Fibroblast of lung (primary cell): ENCODE data around the gene TPSD1. TPM values are rescaled to one million over a fixed set of nuclear protein-coding genes. Genes with fewer than 3 reads are reported as not detected.
"Not testable (repeated sequence)": the region's sequence is repeated elsewhere in the genome, so short reads cannot be mapped to it uniquely, and the experiment has no call there.

ENCODE experiments used
- DNase-seq, 2 donors: peaks; one replicate each; pipeline versions ENCODE4 v3.0.0 to v3.0.0-alpha.2; 2010; ENCODE audit warnings: low read depth in 2 of 2
- H2AFZ ChIP-seq: 2 replicates; pipeline ENCODE4 v1.5.1; 2012; ENCODE audit warnings: low read length, control low read depth, inconsistent platforms
- H3K27ac ChIP-seq: 2 replicates; pipeline ENCODE4 v1.5.1; 2011; ENCODE audit warnings: low read length, control low read depth; ENCODE audit not compliant: insufficient read depth
- H3K27me3 ChIP-seq: 2 replicates; pipeline ENCODE4 v1.5.1; 2011; ENCODE audit warnings: mild to moderate bottlenecking, low read length; ENCODE audit not compliant: control insufficient read depth, insufficient read depth
- H3K36me3 ChIP-seq: 2 replicates; pipeline ENCODE4 v1.5.1; 2011; ENCODE audit warnings: low read length; ENCODE audit not compliant: control insufficient read depth, insufficient read depth
- H3K4me1 ChIP-seq: 2 replicates; pipeline ENCODE4 v1.5.1; 2011; ENCODE audit warnings: low read length; ENCODE audit not compliant: control insufficient read depth, insufficient read depth; ENCODE audit errors: extremely low read depth
- H3K4me2 ChIP-seq: 2 replicates; pipeline ENCODE4 v1.5.1; 2011; ENCODE audit warnings: low read length, control low read depth; ENCODE audit not compliant: insufficient read depth; ENCODE audit errors: extremely low read depth
- H3K4me3 ChIP-seq, 4 experiments: fragments of 200-600 bp in 1 of 4; sonication (generic) in 1 of 4; replicated peaks in 1 of 4; 2 replicates each; pipeline ENCODE4 v1.5.1; 2011 to 2016; ENCODE audit warnings: low read length in 4 of 4, low read depth in 3 of 4, mild to moderate bottlenecking in 3 of 4, control low read depth in 2 of 4, inconsistent platforms in 1 of 4, mixed read lengths in 1 of 4; ENCODE audit not compliant: insufficient read depth in 1 of 4; ENCODE audit errors: control extremely low read depth in 1 of 4
- H3K79me2 ChIP-seq: 2 replicates; pipeline ENCODE4 v1.5.1; 2012; ENCODE audit warnings: mild to moderate bottlenecking, low read length, inconsistent platforms; ENCODE audit not compliant: control insufficient read depth, insufficient read depth
- H3K9ac ChIP-seq: 2 replicates; pipeline ENCODE4 v1.5.1; 2011; ENCODE audit warnings: mild to moderate bottlenecking, low read length, control low read depth; ENCODE audit not compliant: insufficient read depth
- H3K9me3 ChIP-seq: 2 replicates; pipeline ENCODE4 v1.5.1; 2012; ENCODE audit warnings: low read depth, low read length; ENCODE audit not compliant: control insufficient read depth, insufficient read depth
- H4K20me1 ChIP-seq: 2 replicates; pipeline ENCODE4 v1.5.1; 2011; ENCODE audit warnings: low read length; ENCODE audit not compliant: control insufficient read depth, insufficient read depth; ENCODE audit errors: extremely low read depth
- EZH2 ChIP-seq: IDR thresholded peaks from 2 replicates; pipeline ENCODE4 v1.5.1; 2012; ENCODE audit warnings: low read length, control low read depth, mild to moderate bottlenecking; ENCODE audit errors: missing control alignments
- polyA plus RNA-seq, 2 donors: library from polyadenylated mRNA; depleted of rRNA in 1 of 2; stranded (reverse) in 1 of 2; unstranded in 1 of 2; fragments of >200 nt; gene quantifications; 2 replicates each; pipeline ENCODE4 v1.2.1, GENCODE V29; 2011 to 2012; ENCODE audit warnings: missing spikeins in 1 of 2
- total RNA-seq: library from RNA; depleted of rRNA; stranded (reverse); fragments of >200 nt; gene quantifications from 2 replicates; pipeline ENCODE4 v1.2.1, GENCODE V29; 2014
- TF ChIP-seq, protein P1 (sequence below), 2 donors: IDR thresholded peaks in 1 of 2; conservative IDR thresholded peaks in 1 of 2; 1 replicate in 1 of 2; 2 replicates in 1 of 2; pipeline ENCODE4 v1.5.1; 2011 to 2012; ENCODE audit warnings: low read length in 2 of 2, control low read depth in 1 of 2, inconsistent platforms in 1 of 2, low read depth in 1 of 2, mild to moderate bottlenecking in 1 of 2

The TPSD1 gene
- total and polyA plus RNA-seq, 2 donors (not counting 1 experiment from before 2014, with no cell fraction given) = not detected

DNA sequence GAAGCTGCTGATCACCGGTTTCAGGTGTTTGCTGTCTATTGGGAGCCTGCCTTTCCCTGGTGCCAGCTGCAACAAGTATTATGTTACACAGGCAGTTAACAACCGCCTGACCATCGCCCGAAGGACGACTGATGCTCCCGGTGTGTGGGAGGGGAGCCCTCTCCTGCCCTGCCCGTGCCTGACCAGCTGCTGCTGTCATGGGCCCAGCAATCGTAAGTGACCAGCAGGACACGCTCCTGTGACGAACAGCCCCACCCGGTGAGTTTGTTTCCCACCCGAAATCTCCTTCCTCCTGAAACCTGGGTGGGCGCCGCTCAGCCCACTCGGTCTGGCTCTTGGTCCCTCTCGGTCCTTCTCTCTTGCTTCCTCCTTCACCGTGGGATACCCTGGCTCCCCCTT, 35.7 kb downstream of the TPSD1 start:
- peaks cover 20% of the 10 kb centered on the region for H3K27me3 ChIP-seq
- no peak for DNase-seq
- no peaks in the 10 kb centered on the region for H3K36me3 ChIP-seq
- no peaks in the 10 kb centered on the region for H3K79me2 ChIP-seq
- H3K4me1 ChIP-seq = no peaks in the 10 kb centered on the region
- no peak overlapping the region for H3K4me2 ChIP-seq
- no peaks in the 10 kb centered on the region for H3K9me3 ChIP-seq
- no peak overlapping the region for H3K9ac ChIP-seq
- H3K4me3 ChIP-seq = no peak overlapping the region
- no peak overlapping the region for H3K27ac ChIP-seq
- TF ChIP-seq, protein P1, sequence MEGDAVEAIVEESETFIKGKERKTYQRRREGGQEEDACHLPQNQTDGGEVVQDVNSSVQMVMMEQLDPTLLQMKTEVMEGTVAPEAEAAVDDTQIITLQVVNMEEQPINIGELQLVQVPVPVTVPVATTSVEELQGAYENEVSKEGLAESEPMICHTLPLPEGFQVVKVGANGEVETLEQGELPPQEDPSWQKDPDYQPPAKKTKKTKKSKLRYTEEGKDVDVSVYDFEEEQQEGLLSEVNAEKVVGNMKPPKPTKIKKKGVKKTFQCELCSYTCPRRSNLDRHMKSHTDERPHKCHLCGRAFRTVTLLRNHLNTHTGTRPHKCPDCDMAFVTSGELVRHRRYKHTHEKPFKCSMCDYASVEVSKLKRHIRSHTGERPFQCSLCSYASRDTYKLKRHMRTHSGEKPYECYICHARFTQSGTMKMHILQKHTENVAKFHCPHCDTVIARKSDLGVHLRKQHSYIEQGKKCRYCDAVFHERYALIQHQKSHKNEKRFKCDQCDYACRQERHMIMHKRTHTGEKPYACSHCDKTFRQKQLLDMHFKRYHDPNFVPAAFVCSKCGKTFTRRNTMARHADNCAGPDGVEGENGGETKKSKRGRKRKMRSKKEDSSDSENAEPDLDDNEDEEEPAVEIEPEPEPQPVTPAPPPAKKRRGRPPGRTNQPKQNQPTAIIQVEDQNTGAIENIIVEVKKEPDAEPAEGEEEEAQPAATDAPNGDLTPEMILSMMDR (conservative IDR thresholded peaks at IDR 0.05 in 1 of 2, IDR thresholded peaks at IDR 0.05 in 1 of 2; ENCODE audit: low read depth in 1 of 2, low read length in 2 of 2) = no peak
- TF ChIP-seq EZH2 = no peak
- no peak overlapping the region for H2AFZ ChIP-seq
- H4K20me1 ChIP-seq = no peaks in the 10 kb centered on the region

DNA sequence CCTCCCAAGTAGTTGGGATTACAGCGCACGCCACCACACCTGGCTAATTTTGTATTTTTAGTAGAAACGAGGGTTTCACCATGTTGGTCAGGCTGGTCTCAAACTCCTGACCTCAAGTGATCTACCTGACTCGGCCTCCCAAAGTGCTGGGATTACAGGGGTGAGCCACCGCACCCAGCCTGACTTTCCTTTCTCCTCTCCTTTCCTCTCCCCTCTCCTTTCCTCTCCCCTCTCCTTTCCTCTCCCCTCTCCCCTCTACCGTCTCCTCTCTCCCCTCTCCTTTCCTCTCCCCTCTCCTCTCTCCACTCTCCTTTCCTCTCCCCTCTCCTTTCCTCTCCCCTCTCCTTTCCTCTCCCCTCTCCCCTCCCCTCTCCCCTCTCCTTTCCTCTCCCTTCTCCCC, 36.3 kb downstream of the TPSD1 start:
- not testable (repeated sequence) for H3K4me2 ChIP-seq, H3K36me3 ChIP-seq, H2AFZ ChIP-seq, H4K20me1 ChIP-seq, H3K4me3 ChIP-seq, H3K4me1 ChIP-seq, H3K27ac ChIP-seq, DNase-seq, H3K9me3 ChIP-seq, H3K9ac ChIP-seq, H3K79me2 ChIP-seq
- peaks cover 20% of the 10 kb centered on the region for H3K27me3 ChIP-seq

DNA sequence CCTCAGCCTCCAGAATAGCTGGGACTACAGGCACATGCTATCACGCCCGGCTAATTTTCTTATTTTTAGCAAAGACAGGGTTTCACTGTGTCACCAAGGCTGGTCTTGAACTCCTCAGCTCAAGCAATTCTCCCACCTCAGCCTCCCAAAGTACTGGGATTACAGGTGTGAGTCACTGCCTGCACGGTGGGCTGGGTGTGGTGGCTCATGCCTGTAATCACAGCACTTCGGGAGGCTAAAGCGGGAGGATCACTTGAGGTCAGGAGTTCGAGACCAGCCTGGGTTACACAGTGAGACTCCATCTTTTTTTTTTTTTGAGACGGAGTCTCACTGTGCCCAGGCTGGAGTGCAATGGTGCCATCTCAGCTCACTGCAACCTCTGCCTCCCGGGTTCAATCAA, 36.9 kb downstream of the TPSD1 start:
- H3K36me3 ChIP-seq, H4K20me1 ChIP-seq, H3K4me3 ChIP-seq, H3K27ac ChIP-seq, H3K9me3 ChIP-seq, H3K4me2 ChIP-seq, H3K9ac ChIP-seq, H3K79me2 ChIP-seq, H3K4me1 ChIP-seq, H2AFZ ChIP-seq, DNase-seq: not testable (repeated sequence)
- peaks cover 16% of the 10 kb centered on the region for H3K27me3 ChIP-seq

DNA sequence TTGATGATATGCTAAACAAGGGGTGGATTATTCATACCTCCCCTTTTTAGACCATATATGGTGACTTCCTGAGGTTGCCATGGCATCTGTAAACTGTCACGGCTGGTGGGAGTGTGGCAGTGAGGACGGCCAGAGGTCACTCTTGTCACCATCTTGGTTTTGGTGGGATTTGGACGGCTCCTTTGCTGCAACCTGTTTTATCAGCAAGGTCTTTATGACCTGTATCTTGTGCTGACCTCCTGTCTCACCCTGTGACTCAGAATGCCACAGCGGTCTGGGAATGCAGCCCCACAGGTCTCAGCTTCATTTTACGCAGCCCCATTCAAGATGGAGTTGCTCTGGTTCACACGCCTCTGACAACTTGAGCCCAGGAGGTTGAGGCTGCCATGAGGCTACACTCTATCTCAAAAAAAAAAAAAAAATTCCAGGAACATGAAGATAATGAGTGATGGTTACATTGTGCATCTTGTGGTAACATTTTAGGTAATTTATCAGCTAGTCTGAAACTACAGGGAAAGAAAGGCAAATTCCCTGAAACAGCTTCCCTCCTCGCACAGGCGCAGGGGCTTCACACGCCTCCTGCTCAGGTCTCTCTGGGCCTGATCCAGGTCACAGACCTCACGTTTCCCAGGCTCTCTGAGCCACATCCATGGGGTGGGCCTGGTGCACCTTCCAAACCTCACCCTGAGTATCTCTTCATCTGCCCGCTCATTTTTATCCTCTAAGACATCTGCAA, 38.2 kb downstream of the TPSD1 start:
- Histone ChIP-seq H3K27ac (no peak overlapping the region), H3K9me3 (no peaks in the 10 kb centered on the region), H3K27me3 (peaks cover 11% of the 10 kb centered on the region), H3K4me3 (no peak overlapping the region), H3K4me2 (no peak overlapping the region), H3K36me3 (no peaks in the 10 kb centered on the region), H3K79me2 (no peaks in the 10 kb centered on the region), H3K9ac (no peak overlapping the region), H4K20me1 (no peaks in the 10 kb centered on the region), H2AFZ (no peak overlapping the region), H3K4me1 (peaks cover 5% of the 10 kb centered on the region)
- TF ChIP-seq, protein P1 (conservative IDR thresholded peaks at IDR 0.05 in 1 of 2, IDR thresholded peaks at IDR 0.05 in 1 of 2; ENCODE audit: low read depth in 1 of 2, low read length in 2 of 2) = no peak
- no peak for TF ChIP-seq EZH2
- peak in 1 of 2 donors; percentile 12 for DNase-seq
